Measurements from ENCODE around the gene ONECUT1.

Gene ONECUT1

GRCh38 chr15:52745326-52746161 lies 44.6 kb downstream of the ONECUT1 start:
- DNase-seq (ENCODE audit: extremely low read depth, low read depth): no peak
- no peak for TF ChIP-seq CTCF (IDR thresholded peaks at IDR 0.05; ENCODE audit: low read depth, low read length, missing control alignments)
- H3K4me3 ChIP-seq (replicated peaks; ENCODE audit: low read depth, low read length): no peak overlapping the region

- DNase-seq (ENCODE audit: extremely low read depth, low read depth): no peak
- no peak for TF ChIP-seq CTCF (IDR thresholded peaks at IDR 0.05; ENCODE audit: low read depth, low read length, missing control alignments)
- no peak overlapping the region for H3K4me3 ChIP-seq (replicated peaks; ENCODE audit: low read depth, low read length)
These were observed 51.8 kb downstream of the ONECUT1 start for GRCh38 chr15:52738311-52738710.

DNA sequence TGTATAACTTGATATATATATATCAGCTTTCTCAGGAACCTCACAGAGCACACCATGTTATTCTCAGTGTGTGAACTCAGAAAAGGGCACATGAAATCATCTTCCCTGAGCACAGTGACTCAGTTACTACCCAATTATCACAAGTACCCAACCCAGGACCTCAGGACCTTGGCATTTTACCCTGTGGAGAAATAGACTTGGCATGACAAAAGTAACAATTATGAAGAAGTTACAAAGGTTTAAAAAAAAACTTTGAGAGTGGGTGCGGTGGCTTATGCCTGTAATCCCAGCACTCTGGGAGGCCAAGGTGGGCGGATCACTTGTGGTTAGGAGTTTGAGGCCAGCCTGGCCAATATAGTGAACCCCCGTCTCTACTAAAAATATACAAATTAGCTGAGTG lies 52.4 kb downstream of the ONECUT1 start:
- H3K4me3 ChIP-seq (replicated peaks; ENCODE audit: low read depth, low read length): no peak overlapping the region
- no peak for TF ChIP-seq CTCF (IDR thresholded peaks at IDR 0.05; ENCODE audit: low read depth, low read length, missing control alignments)
- DNase-seq (ENCODE audit: extremely low read depth, low read depth): no peak

DNA sequence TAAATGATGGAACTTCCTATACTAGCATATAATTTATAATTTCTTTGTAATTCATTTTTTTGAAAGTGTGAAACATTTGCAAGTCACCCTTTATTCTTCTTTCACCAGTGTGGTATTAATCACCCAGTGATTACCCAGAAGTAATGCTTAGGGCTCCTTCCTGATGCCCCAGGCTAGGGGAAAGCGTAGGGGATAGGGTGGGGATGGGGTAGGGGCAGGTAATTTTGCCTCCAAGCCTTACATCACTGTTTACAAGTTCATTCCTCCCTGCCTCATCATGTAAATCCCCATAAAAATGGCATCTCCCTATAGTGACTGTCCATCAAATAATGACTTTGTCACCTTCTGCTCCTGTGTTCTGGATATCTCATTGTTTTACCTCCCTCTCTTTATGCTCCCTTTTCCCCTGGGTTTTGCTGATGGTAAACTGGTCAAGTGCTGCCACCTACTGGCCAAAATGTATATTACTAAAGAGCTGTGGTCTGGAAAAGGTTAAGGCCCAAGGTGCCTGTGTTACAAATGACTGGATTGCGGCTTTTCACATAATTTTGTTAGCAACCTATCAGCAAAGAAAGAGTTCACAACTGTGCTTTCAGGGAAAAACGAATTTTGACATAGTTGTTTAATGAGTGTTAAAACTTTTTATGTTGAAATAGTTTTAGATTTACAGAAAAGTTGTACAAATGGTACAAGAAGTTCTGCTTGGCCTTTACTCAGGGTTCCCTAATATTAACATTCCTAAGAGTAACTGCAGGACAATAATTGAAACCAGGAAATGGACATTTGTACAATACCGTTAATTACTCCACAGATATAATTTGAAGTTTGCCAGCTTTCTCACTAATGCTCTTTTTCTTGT lies 54.7 kb downstream of the ONECUT1 start:
- DNase-seq (ENCODE audit: extremely low read depth, low read depth): peak; percentile 73
- peak; percentile 59 for TF ChIP-seq CTCF (IDR thresholded peaks at IDR 0.05; ENCODE audit: low read depth, low read length, missing control alignments)

GRCh38 chr15:52734329-52734728 lies 55.8 kb downstream of the ONECUT1 start:
- DNase-seq (ENCODE audit: extremely low read depth, low read depth): no peak
- TF ChIP-seq CTCF (IDR thresholded peaks at IDR 0.05; ENCODE audit: low read depth, low read length, missing control alignments): no peak
- H3K4me3 ChIP-seq (replicated peaks; ENCODE audit: low read depth, low read length): no peak overlapping the region

More for the DNA sequence above, 54.7 kb downstream of the ONECUT1 start:
- H3K4me3 ChIP-seq (replicated peaks; ENCODE audit: low read depth, low read length): no peak overlapping the region

DNA sequence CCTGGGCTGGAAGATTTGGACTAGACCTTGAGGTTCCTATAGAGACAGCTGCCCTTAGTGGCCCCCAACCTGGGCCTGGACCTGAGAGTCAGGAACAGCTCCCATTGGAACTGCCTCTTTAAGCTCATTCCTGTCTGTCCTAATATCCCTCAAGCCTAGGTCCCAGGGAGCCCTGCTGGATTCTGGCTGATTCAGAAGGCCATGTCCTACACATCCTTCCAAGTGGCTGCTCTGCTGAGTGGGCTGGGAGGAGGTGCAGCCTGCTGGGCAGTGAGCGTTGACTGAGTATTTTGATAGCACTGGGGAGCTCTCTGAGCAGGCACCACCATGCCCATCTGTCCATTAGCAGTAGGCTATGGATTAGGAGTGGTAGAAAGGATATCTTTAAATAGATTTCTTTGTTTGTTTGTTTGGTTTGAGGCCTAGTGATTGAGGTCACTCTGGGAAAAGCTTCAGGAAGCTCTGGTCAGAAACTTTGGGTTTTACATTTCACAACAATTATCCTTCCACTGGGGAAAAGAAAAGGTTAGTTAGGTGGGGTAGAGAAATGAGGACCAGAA lies 56.4 kb downstream of the ONECUT1 start:
- H3K4me3 ChIP-seq (replicated peaks; ENCODE audit: low read depth, low read length): no peak overlapping the region
- no peak for DNase-seq (ENCODE audit: extremely low read depth, low read depth)
- TF ChIP-seq CTCF (IDR thresholded peaks at IDR 0.05; ENCODE audit: low read depth, low read length, missing control alignments): no peak

Measured in HFF-Myc (cell line).